ENCODE results near the gene EVL.
A peak's percentile ranks its signal among the peaks of the same experiment; 100 is the strongest.
"Not testable (repeated sequence)": the region's sequence is repeated elsewhere in the genome, so short reads cannot be mapped to it uniquely, and the experiment has no call there.

The EVL gene

DNA sequence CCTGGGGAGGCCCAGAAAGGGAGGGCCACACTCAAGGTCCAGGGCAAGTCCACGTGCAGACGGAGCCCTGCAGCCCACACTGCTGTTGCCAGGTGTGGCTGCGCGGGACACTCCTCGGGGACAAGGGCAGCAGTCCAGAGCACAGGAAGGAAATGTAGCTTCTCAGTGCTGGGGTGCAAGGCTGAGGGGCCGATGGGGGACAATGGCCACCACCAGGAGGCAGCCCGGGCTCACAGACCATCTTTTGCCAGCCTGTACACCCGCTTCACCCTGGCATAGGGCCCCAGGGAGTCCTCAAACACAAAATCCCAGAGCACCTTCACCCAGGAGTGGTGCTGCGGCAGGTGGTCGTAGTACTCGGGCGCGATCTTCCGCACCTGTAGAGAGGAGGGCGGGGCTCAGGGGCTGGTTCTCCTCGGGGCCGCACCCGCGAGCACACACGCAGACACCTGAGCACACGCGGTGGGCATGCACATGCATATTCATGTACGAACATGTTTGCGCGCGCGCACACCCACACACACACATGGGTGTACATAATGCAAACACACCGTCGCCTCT lies 81.4 kb downstream of the EVL start:
- no peak for DNase-seq (ENCODE audit: low read depth, low spot score)

GRCh38 chr14:100147181-100147631 lies 82.0 kb downstream of the EVL start:
- no peak for DNase-seq (ENCODE audit: low read depth, low spot score)

DNA sequence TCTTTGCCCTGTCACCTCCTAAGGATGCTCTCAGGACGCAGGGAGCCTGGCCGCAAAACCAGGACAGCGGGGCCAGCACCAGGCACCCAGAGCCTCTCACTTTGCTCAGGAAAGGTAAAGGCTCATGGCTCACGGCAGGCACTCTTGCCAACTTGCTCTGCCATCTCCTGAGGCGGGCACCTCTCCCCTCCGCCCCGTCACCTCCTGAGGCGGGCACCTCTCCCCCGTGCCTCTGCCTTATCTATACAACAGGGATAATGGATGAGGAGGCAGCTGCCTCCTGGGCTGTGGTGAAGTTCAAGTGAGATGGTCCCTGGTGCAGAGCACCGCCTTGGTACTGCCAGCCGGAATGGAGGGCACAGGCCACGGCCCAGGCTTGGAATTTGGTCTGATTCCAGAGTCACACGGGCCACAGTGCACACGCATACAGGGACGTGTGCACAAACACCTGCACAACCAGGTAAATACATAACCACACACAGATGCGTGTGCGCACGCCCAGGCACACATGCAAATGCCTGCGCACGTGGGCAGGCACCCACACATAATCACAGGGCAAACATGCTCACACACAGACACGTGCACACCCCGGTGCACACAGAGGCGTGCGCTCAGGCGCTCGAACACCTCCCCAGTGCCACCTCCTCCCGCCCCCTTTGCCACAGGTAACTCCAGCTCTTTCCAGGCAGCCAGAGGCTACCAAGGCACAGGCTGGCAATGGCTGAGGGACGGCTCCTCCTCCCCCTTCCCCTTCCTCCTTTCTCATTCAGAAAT lies 82.7 kb downstream of the EVL start:
- DNase-seq (ENCODE audit: low read depth, low spot score): no peak

- DNase-seq (ENCODE audit: low read depth, low spot score): no peak
Observed at GRCh38 chr14:100148837-100149731, 83.9 kb downstream of the EVL start.

- no peak for DNase-seq (ENCODE audit: low read depth, low spot score)
Observed at GRCh38 chr14:100149851-100150611, 84.8 kb downstream of the EVL start.

DNA sequence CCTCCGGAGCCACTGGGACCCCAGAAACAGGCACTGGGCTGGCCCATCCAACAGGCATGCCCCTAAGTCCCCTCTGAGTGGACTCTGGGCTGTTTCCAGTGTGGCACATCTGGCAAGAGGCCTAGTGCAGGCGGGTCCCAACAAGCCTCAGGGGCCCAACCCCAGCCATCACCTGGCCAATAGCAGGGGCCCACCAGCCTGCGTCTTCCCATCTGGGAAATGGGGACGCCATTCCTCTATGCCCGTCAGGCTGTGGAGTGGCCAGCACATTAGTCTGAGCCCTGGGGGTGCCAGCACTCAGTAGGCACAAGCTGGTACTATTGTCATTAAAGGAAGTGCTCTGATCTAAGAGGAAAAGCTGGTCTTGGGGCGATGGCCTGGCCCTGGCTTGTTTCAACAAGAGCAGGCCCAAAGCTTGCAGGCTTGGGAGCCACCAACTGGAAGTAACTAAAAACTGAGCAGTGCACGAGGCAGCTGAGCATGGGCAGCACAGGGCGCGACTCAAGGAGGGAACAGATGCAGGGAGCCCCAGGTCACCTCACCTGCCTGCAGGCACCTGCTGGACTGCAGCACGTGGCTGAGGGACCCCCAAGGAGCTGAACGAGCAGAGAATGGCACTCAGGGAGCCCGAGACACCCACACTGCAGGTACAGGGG lies 85.8 kb downstream of the EVL start:
- DNase-seq (ENCODE audit: low read depth, low spot score): no peak

DNA sequence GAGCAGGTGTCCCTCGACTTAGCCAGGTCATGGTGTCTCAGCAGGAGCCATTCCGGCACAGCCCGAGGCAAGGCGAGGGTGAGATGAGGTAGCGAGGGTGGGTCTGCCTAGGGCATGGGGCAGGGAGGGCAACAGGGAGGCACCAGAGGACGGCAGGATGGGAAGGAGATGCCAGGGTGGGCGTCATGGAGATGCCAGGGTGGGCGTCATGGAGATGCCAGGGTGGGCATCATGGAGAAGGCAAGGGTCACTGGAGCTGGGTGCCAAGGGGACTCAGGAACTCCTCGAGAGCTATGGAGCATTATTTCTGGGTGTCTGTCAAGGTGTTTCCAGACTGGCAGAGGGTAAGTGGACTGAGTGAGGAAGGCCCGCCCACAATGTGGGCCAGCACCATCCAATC lies 86.9 kb downstream of the EVL start:
- no peak for DNase-seq (ENCODE audit: low read depth, low spot score)

DNA sequence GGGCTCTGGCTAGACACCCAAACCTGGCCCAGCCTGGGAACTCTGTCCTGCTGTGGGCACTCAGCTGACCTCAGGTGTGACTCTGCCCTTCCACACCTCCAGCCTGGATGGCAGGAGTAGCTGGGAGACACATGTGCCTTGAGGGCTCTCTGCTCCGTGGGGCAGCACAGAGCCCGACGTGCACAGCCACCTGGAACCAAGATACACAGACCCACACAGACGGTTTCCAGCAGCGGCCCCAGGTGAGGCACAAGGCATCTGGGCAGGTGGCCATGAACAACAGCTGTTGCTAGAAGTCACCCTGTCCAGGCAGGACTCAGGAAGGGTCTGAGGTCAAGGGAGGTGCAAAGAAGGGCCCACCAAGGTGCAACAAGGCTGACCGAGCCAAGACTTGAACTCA lies 88.3 kb downstream of the EVL start:
- DNase-seq (ENCODE audit: low read depth, low spot score): no peak

DNA sequence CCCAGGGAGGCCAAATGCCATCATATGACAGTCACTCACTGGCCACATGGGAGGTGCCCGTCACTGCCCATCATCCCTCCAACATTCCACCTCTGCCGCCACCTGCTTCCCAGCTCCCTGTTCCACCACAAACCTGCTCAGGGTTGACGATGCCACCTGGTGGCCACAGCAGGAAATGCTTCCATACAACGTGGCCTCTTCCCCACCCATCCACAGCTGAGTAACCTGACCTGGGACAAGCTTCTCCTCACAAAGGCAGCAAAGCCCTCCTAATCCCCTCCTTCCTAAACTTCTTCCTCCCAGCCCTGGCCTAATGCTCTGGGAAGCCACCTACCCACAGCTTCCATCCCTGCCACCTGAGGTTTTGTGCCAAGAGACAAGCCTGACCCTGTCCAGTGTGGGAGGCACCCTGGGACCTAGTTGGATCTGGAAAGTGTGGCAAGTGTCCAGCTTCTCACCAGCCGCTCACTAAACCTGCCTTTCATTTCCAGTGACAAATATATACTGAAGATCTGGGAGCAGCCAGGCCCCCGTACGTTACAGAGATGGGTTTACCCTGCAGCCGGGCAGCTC lies 89.9 kb downstream of the EVL start:
- DNase-seq (ENCODE audit: low read depth, low spot score): no peak

- no peak for DNase-seq (ENCODE audit: low read depth, low spot score)
Observed at GRCh38 chr14:100155756-100156616, 90.8 kb downstream of the EVL start.

DNA sequence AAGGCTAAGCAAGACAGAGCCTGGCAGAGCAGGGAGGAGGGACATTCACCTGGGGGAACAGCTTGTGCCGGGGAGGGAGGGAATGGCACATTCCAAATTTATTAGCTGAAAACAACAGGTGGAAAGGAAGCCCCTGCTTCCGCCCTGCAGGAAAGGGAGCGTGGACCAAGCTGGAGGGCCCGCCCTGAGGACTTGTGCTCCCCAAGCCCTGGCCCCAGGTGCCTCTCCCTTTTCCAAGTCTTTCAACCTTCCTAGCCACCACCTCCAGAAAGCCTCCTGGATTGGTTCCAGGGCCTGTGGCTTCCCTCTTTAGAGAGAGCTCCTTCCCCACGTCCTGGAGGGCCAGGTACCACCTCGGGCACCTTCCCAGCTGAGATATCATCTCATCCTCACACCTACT lies 91.6 kb downstream of the EVL start:
- DNase-seq (ENCODE audit: low read depth, low spot score): no peak

GRCh38 chr14:100157548-100158232 lies 92.5 kb downstream of the EVL start:
- not testable (repeated sequence) for DNase-seq (ENCODE audit: low read depth, low spot score)

DNA sequence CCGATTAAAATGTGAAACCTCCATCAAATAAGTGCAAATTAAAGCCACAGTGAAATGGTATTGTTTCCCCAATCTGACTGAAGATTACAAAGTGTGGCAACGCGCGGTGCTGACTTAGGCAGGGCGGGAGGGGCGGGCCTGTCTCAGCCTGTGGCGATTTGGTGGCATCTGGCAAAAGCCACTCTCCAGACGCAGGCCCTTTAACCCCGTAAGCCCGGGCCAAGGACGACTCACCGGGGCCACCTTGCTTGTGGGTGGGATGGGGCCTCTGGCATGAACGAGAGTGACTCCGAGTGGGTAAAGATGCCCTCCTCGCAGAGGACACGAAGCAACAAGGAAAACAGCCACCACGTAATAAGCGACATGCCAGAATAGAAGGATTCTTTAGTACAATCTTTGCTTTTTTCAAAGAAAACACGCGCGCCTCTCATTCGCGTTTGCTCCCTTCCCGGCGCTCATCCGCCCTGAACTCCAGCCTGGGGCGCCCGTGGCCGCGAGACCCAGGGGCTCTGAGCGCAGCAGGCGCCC lies 93.4 kb downstream of the EVL start:
- no peak for DNase-seq (ENCODE audit: low read depth, low spot score)

DNA sequence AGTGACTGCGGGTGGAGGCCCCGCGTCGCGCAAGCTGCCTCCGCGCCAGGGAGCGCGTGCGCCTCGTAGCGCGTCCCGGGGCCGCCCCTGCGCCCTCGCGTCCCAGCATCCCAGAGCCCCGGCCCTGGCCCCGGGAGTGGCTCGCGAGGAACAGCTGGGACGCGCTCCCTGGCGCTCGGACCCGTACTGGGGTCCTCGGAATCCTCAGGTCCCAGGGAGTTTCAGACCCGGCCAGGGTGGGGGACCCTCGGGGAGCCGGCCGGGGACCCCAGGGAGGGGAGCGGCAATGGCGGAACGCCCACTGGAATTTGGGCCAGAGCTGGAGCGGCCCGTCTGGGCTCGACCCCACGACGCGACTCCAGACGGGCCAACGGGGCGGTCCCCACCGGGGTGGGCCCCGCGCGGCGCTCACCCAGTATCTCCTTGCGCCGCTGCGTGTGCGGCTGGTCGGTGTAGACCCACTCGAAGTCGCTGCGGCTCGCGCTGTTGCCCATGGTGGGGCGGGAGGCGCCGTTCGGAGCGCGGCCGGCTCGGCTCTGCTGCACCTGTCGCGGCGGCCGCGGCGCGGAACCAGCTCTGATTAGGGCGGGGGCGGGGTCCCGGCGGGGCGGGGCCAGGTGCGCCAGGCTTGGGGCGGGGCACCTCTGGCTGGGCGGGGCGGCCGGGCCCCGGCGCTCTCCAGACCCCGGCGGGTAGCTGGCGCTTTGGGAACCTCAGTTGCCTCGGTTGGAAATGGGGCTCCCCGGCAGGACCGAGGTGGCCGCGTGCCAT lies 94.1 kb downstream of the EVL start, which contains the start of gene DEGS2:
TSS of gene DEGS2 (minus strand) at position 552 of the 771 bp plus-strand sequence. CDS start at position 494, 58 bp downstream.
- DNase-seq (ENCODE audit: low read depth, low spot score): no peak

DNA sequence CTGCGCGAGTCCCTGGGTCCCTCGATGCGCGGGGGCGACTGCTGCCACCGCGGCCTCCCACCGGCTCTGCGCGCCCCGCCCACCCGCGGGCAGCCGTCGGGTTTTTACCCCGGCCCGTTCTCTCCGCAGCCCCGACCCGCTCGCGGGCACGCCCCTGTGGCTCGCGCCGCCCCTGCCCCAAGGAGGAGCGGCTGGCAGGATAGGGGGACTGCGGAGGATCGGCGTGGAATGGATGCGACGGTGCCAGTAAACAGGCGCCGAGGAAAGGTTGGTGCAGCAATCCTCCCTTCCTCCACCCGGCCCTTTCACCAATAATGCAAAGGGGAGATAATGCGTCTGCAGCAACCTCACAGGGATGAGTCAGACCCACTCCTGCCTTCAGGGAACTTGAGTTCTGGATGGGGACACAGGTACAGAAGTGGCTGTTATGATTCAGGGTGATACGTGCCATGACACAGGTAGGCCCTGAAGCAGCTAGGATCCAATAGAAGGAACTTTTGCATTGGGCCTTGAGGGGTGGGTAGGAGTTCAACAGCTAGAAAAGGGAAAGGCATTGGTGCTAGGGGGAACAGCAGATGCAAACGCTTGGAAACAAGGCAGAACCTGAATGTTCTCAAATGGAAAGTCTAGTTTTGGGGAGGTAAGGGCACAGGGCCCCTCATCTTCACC lies 94.8 kb downstream of the EVL start:
- DNase-seq (ENCODE audit: low read depth, low spot score): no peak

GRCh38 chr14:100160534-100160916 lies 95.3 kb downstream of the EVL start:
- DNase-seq (ENCODE audit: low read depth, low spot score): no peak

GRCh38 chr14:100165376-100165775 lies 100.2 kb downstream of the EVL start:
- peak; percentile 44 for DNase-seq (ENCODE audit: low read depth, low spot score)
